GM19023 (cell line): ENCODE results near the gene DHX35.

Source experiments
- ATAC-seq: cut with Tn5 transposase; IDR thresholded peaks from one replicate; pipeline ENCODE4 v1.9.1; 2021; ENCODE audit warnings: mild to moderate bottlenecking, moderate library complexity; ENCODE audit not compliant: unreplicated experiment

DHX35 gene, protein sequence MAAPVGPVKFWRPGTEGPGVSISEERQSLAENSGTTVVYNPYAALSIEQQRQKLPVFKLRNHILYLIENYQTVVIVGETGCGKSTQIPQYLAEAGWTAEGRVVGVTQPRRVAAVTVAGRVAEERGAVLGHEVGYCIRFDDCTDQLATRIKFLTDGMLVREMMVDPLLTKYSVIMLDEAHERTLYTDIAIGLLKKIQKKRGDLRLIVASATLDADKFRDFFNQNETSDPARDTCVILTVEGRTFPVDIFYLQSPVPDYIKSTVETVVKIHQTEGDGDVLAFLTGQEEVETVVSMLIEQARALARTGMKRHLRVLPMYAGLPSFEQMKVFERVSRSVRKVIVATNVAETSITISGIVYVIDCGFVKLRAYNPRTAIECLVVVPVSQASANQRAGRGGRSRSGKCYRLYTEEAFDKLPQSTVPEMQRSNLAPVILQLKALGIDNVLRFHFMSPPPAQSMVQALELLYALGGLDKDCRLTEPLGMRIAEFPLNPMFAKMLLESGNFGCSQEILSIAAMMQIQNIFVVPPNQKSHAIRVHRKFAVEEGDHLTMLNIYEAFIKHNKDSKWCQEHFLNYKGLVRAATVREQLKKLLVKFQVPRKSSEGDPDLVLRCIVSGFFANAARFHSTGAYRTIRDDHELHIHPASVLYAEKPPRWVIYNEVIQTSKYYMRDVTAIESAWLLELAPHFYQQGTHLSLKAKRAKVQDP

DNA sequence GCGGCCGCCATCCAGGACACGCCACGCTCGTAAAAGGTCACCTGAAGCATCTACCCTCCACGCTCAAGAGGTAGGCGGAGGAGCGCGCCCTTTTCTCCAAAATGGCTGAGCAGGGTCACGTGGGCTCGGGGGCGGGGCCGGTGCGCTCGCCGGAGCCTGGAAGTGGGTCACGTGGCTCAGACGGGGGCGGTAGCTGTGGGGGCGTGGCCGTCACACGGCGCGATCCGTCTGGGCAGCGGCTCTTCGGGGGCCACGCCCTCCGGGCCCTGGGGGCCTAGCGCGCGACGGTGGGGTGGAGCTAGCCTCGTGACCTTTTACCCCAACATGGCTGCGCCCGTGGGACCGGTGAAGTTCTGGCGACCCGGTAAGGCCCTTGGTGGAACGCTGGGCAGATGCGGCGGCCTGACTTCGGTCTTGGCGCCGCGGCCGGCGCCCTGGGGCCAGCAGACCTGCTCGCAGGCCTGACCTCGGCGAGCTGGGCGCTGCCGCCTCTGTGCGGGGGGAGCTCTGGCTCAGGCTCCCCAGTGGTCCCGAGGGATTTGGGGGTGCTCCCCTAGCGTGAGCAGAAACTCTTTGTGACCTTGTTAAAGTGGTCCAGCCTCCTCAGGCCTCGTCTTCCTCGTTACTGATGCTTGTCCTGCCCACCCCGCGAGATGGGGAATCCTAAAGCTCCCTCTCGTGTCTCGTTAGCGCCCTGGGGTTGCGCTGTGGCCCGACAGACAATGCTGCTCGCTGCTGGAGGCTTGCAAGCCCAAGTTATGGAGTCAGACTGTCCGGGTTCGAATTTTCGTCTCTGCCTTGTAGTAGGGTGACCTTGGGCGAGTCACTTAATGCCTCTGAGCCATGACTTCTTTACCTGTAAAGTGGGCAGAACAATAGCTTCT is at the start of gene DHX35:
Gene DHX35, plus strand, starts transcription at position 301 of the 884 bp plus-strand sequence. Its CDS starts 24 bp downstream, at position 325.
- peak; percentile 95 for ATAC-seq

DNA sequence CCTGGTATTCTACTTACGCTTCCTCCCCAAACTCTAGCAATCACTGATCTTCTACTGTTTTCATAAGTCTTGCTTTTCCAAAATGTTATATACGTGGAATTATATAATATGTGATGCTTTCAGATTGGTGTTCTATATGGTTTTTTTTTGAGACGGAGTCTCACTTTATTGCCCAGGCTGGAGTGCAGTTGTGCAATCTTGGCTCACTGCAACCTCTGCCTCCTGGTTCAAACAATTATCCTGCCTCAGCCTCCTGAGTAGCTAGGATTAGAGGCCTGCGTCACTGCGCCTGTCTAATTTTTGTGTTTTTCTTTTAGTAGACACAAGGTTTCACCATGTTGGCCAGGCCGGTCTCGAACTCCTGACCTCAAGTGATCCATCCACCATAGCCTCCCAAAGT is 46.8 kb upstream of the DHX35 start:
- no peak for ATAC-seq

DNA sequence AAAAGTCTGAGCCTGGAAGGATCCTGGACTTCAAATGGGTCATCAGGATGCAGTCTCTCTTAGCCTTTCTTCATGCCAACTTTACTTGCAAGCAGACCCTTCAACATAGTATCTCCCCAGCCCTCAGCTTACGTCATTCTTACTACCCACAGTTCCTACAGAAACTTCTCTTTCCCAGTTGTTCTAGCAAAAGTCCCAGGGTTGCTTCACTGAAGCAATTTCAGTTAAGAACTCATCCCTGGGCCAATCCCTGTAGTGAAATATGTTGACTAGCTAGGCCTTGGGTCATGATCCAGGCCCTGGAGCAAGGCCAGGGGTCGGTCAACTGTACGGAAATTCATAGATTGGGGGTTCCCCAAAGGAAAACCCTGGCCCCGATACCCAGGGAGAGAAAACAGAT is 44.5 kb upstream of the DHX35 start:
- no peak for ATAC-seq

DNA sequence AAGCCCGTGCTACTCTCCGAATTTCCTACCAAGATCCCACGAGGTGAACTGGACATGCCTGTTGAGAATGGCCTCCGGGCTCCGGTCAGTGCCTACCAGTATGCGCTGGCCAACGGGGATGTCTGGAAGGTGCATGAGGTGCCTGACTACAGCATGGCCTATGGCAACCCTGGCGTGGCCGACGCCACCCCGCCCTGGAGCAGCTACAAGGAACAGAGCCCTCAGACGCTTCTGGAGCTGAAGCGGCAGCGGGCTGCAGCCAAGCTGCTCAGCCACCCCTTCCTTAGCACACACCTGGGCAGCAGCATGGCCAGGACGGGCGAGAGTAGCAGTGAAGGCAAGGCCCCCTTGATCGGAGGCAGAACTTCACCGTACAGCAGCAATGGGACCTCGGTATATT is 44.0 kb upstream of the DHX35 start:
- no peak for ATAC-seq

DNA sequence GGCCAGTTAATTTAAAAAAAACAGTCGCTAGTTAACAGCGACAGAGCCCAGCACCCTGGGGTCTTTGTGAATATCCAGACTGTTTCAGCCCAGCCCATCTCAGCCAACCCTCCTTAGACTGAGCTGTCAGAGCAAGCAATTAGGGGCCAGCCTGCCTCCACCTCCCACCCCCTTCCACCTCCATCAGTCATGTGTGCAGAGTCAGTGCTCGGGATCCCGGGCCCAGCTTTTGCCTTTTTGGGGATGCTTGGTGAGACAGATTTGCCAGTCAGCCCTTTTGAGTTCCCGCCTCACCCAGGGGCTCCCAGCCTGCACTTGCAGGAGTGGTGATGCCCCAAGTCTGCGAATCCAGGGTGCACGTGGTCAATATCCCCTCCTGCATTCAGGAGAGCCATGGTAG is 42.5 kb upstream of the DHX35 start:
- no peak for ATAC-seq

DNA sequence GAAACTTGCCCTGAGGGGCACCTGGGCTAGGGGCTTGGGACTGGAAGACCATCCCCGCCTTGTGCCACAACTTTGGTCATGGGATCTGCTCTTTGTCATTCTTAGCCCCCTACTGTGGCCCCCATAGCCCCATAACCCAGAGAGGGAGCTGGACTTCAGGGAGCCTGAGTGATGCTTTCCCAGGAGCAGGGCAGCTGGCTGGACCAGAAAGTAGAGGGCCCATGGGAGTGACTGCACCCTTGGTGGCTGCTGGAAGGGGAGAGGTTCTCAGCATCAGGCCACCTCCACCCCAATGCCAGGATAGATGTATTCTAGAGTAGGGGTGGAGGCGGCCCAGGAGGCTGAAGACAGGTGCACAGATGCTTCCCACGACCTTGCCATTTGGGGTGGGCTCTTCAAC is 41.7 kb upstream of the DHX35 start:
- no peak for ATAC-seq

DNA sequence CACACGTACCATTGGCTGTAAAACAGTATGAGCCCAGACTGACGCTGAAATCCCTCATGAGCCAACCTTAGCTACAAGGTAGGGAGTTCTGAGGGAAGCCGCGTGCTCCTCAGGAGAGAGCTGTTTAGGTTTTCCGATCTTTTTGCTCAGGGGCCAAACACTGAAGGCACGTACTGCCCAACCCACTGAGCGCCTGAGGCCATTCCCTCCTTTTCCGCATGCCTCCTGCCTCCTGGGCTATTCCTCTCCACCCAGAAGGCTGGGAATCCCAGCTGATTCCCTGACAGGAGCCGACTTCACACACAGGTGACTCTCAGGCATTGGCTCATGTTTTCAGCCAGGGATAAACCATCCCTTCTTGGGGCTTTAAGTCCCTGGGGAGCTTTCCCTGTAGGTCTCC is 41.3 kb upstream of the DHX35 start:
- no peak for ATAC-seq

DNA sequence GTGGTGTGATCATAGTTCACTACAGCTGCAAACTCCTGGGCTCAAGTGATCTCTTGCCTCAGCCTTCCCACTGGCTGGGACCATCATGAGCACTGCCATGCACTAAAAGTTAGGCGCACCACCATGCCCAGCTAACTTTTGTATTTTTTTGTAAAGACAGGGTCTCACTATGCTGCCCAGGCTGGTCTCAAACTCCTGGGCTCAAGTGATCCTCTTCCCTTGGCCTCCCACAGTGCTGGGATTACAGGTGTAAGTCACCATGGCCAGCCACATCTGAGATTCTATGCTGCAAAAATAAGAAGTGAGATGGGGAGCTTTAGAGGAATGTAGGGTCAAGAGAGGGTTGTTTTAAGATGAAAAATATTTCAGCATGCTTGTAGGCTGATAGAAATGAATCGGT is 37.4 kb upstream of the DHX35 start:
- no peak for ATAC-seq

DNA sequence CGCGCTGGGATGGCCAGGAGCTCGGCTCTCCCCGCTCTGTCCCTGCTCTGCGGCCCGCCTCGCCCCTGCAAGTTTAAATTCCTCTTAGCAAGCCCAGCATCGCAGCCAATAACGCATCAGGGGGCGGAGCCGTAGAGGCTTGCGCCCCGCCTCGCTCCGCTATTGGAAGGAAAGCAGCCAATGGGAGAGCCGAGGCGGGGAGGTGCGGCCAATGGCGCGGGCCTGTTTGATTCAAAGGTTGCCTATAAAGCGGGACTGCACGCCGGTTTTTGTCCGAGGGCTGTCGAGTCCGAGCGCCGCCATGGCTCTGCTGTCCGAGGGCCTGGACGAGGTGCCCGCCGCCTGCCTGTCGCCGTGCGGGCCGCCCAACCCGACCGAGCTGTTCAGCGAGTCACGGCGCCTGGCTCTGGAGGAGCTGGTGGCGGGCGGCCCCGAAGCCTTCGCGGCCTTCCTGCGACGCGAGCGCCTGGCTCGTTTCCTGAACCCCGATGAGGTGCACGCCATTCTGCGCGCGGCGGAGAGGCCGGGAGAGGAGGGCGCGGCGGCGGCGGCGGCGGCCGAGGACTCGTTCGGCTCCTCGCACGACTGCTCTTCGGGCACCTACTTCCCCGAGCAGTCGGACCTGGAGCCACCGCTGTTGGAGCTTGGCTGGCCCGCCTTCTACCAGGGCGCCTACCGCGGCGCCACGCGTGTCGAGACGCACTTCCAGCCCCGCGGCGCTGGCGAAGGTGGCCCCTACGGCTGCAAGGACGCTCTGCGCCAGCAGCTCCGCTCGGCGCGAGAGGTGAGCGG is 35.8 kb upstream of the DHX35 start, which contains the start of gene FAM83D:
Gene FAM83D, plus strand, starts transcription at position 276 of the 792 bp plus-strand sequence. Its CDS starts 26 bp downstream, at position 302.
- ATAC-seq: peak; percentile 88

DNA sequence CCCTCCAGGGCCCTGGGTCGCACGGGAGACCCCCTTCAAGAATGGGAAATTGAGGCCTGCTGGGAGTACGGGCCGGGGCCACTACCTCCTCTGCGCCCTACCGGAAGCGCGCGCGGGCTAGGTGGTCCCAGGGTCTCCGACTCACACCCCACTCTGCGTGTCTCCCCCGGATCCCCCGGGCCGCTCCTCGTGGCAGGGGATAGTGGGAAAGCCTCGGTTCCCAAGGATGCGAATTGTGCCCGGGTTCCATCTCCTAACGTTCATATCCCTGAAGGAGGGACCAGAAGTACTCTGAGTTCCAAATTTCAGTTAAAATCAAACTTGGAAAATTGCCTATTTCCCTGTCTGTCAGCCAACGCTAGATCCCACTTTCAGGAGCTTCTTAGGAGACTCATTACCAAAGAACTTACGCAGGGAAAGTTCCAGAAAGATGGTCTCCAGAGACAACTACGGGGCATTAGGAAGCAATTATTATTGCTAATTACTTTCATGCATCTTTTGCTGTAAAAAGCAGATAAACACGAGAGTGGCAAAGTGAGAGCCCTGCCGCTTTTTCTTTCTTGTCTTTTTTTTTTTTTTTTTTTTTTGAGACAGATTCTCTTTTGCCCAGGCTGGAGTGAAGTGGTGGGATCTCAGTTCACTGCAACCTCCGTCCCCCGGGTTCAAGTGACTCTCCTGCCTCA is 35.1 kb upstream of the DHX35 start:
- ATAC-seq: peak; percentile 18

DNA sequence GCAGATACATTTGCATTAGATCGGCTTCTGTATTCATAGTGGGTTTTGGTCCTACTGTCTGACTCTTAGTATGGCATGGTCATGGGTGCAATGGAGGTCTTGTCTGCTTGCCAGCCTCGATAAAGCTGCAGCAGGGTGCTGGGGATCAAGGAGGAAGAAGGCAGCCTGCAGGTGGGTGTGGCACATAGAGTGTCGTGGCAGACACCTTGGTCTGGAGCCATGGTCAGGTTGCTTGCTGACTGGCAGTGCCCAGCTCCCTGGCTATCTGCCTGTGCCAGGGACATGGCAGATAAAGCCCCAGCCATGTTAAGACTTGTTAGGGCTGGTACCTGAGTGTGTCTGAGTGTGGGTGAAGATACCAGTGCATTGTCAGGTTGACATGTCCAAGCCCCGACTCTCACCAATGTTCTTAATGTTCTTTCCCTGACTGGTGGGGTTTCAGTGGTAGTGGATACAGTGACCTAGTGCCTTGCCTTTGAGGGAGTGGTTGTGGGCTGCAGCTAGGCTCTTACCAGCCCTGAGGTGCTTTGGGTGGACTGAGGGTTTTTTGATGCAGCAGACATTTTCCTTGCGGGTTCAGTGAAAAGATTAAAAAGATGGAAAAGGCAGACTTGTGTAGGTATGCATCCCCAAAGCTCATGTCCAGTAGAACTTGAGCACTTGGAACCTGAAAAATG is 34.1 kb upstream of the DHX35 start:
- no peak for ATAC-seq

DNA sequence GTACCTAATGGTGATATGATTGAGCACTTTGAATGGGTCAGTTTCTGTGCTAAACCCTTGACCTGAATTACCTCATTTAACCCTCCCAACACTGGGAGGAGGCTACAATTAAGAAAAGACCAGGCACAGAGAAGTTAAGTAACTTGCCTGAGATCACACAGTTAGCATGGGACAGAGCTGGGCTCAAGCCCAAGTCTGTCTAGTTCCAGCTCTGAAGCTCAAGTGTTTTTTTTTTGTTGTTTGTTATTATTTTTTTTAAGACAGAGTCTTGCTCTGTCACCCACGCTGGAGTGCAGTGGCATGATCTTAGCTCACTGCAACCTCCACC is 31.9 kb upstream of the DHX35 start:
- no peak for ATAC-seq

DNA sequence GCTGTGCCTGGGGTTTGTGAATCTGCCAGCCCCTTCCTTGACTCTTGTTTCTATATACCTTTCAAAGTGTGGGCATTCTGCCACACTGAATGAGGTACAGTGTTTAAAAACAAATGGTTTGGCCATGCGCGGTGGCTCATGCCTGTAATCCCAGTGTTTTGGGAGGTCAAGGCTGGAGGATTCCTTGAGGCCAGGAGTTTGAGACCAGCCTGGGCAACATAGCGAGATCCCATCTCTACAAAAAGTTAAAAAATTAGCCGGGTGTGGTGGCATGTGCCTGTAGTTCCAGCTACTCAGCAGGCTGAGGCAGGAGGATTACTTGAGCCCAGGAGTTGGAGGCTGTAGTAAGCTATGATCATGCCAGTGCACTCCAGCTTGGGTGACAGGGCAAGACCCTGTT is 30.2 kb upstream of the DHX35 start:
- ATAC-seq: no peak

DNA sequence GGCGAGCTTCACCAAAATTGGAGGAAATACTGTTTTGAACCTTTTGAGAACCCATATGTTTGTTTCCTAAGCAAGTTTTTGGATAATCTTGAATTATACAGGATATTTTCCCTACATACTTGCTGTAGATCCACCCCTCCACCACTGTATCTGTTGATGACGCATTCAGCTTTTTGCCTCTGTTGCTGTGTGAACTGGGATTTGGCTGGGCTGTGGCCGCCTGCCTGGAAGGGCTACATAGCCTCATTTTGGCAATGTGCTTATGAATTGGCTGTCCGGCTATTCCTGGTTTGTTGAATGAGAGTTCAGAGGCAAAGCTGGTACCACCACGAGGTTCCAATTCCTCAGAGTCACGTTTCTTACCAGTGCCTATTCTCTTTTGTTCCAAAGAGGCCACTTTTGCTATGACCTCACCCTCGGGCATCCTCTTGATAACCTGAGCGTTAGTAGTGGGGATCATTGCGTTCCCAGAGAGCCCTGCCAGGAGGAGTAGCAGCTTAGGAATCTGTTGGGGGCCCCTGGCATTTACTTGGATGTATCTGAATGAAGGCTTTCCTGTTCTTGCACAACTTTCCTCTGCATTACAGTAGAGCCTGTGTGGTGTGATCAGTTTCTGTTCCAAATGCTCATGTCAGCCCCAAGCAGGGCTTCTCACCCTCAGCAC is 29.6 kb upstream of the DHX35 start:
- ATAC-seq: no peak

DNA sequence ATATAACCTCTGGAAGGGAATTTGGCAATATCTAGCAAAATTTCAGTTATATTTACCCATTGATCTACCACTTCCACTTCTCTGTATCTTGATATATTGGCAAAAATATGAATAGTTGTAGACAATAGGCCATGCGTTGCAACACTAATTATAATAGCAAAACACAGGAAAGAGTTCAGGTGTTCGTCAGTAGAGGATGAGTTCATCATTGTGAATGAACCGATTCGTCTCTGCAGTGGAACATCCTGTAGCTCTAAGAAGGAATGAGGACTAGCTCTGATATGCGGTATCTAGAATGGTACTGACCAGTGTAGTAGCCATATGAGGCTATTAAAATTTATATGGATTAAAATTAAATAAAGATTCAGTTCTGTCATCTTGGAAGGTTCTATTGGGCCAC is 27.6 kb upstream of the DHX35 start:
- no peak for ATAC-seq

DNA sequence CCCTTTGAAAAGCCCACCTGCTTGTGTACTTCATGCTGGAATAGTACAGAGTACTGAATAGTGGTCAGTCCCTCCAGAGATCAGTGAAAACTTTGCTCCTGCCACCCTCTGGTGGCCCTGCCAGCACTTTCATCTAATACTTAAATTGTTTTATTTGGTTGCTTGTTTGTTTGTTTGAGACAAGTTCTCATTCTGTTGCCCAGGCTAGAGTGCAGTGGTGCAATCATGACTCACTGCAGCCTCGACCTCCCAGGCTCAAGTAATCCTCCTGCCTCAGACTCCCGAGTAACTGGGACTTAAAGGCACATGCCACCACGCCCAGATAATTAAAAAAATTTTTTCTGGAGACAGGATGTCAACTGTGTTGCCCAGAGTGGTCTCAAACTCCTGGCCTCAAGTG is 26.9 kb upstream of the DHX35 start:
- ATAC-seq: no peak

DNA sequence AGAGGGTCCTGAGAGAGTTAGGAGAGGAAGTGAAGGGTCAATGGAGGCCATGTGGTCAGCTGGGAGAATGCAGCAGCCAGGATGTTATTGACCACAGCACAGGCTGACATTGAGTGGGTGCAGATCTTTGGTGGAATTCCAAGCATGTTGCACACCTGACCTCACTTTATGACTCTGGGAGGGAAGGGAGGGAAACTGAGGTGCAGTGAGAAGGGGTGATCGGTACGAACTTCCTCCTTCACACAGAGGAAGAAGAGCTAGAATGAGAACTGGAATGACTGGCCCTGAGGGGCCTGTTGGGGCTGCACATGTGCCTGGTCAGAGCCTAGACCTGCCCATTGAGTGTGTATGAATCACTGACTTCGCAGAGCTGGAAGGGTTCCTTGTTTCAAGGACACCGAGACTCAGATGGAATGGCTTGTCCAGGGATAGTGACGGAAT is 26.2 kb upstream of the DHX35 start:
- ATAC-seq: no peak

DNA sequence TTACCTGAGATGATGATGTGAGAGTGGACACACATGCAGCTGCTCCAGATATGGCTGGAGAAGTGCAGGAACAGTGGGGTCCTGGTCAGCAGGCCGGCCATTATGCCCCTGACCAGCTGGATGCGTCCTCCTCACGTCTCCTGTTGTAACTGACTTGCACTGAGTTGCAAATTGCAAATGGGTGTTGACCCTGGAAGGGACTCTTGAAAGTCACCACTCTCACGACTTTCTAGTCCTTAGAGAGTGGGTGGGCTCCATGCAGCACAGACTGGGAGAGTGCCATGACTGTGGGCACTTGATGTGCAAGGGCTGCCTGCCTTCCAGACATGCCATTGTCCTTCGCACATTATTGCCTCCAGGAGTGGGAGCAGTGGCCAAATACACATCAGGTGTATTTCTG is 25.1 kb upstream of the DHX35 start:
- no peak for ATAC-seq

DNA sequence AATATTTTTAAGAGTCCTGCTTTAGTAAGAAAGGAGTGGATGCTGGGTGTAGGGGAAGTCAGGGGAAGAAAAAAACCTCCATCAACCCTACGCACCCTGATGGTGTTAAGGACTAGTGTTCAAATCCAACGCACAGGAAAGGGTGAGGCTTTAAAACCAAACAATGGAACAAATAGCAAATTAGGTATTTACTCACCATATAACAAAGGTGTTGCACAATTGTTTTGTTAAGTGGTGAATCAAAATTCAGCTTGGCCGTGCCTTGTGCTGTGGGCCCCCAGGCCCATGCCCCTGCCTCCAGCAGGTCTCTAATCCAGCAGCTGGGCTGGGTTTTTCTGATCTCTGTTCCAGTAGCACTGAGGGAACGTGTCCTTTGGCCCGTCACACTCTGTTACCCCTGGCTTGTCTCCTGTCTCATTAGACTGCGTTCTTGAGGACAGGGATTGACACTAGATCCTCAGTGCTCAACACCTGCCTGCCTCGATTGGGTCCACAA is 24.1 kb upstream of the DHX35 start:
- no peak for ATAC-seq
